Activated CD4-positive, alpha-beta memory T cell treated with anti-CD3 and anti-CD28 coated beads, Interleukin-2, amount 10 ng/mL, durations not matched to agents 7 days and 5 days (primary cell): ENCODE results near the gene ATXN10. TPM values are rescaled to one million over a fixed set of nuclear protein-coding genes. Genes with fewer than 3 reads are reported as not detected.

ENCODE experiments used
- CTCF ChIA-PET: fragments of 350-600 bp; sonication (Branson Sonifier 250); formaldehyde crosslinking; loops from one replicate; lab custom pipeline; 2021; ENCODE audit warnings: antibody characterized with exemption, inconsistent platforms; lab: Charles Lee
- POLR2A ChIA-PET: fragments of 350-600 bp; sonication (Branson Sonifier 250); formaldehyde crosslinking; loops from one replicate; lab custom pipeline; 2021; ENCODE audit warnings: antibody characterized with exemption; lab: Charles Lee
- DNase-seq: peaks from one replicate; pipeline ENCODE4 v3.0.0-alpha.2; 2020
- H3K27ac Mint-ChIP-seq: one replicate; pipeline ENCODE4 v1.8.0; 2021; ENCODE audit warnings: mild to moderate bottlenecking, mixed read lengths
- H3K27me3 Mint-ChIP-seq: one replicate; pipeline ENCODE4 v1.8.0; 2021; ENCODE audit warnings: mixed read lengths
- H3K36me3 Mint-ChIP-seq: one replicate; pipeline ENCODE4 v1.8.0; 2021; ENCODE audit warnings: low read depth, mixed read lengths
- H3K4me1 Mint-ChIP-seq: one replicate; pipeline ENCODE4 v1.8.0; 2021; ENCODE audit warnings: mixed read lengths
- H3K4me3 Mint-ChIP-seq: one replicate; pipeline ENCODE4 v1.8.0; 2021; ENCODE audit warnings: mild to moderate bottlenecking, mixed read lengths
- H3K9me3 Mint-ChIP-seq: one replicate; pipeline ENCODE4 v1.8.0; 2021; ENCODE audit warnings: mixed read lengths
- total RNA-seq, 2 experiments: library from RNA; stranded (reverse); gene quantifications; one replicate each; pipeline ENCODE4 v1.2.3, GENCODE V29; 2021

The ATXN10 gene
- total RNA-seq, 2 experiments from 2014 or later: 84.5 to 92.6 TPM

DNA sequence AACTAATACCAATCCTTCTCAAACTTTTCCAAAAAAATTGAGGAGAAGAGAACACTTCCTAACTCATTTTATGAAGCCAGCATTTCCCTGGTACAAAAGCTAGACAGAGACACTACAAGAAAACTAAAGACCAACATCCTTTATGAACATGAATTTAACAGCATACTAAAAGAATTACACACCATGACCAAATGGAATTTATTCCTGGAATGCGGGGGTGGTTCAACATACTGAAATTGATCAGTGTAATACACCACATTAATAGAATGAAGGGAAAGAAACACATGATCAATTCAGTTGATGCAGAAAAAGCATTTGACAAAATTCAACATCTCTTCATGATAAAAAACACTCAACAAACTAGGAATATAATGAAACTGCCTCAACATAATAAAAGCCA lies 157.2 kb downstream of the ATXN10 start:
- no peaks in the 10 kb centered on the region for H3K27me3 Mint-ChIP-seq
- ChIA-PET CTCF (no interaction called here), POLR2A (no interaction called here)
- H3K4me3 Mint-ChIP-seq: no peak overlapping the region
- no peaks in the 10 kb centered on the region for H3K4me1 Mint-ChIP-seq
- H3K36me3 Mint-ChIP-seq: peaks cover 14% of the 10 kb centered on the region
- DNase-seq: no peak
- H3K9me3 Mint-ChIP-seq: peaks cover 2% of the 10 kb centered on the region
- no peak overlapping the region for H3K27ac Mint-ChIP-seq

GRCh38 chr22:45830531-45831245 lies 159.1 kb downstream of the ATXN10 start:
- Mint-ChIP-seq H3K36me3 (peaks cover 5% of the 10 kb centered on the region), H3K27ac (no peak overlapping the region), H3K4me3 (no peak overlapping the region), H3K9me3 (no peaks in the 10 kb centered on the region), H3K4me1 (no peaks in the 10 kb centered on the region), H3K27me3 (no peaks in the 10 kb centered on the region)
- no peak for DNase-seq
- ChIA-PET CTCF (no interaction called here), POLR2A (no interaction called here)

GRCh38 chr22:45831394-45831793 lies 159.8 kb downstream of the ATXN10 start:
- Mint-ChIP-seq H3K27me3 (no peaks in the 10 kb centered on the region), H3K4me3 (no peak overlapping the region), H3K9me3 (no peaks in the 10 kb centered on the region), H3K27ac (no peak overlapping the region), H3K4me1 (no peaks in the 10 kb centered on the region), H3K36me3 (no peaks in the 10 kb centered on the region)
- POLR2A ChIA-PET: no interaction called here
- CTCF ChIA-PET: interaction anchor here (1.2 kb wide), 1 partner anchor 32 kb away, joined by 3 read pairs; no protein-coding TSS in a partner anchor
- no peak for DNase-seq

DNA sequence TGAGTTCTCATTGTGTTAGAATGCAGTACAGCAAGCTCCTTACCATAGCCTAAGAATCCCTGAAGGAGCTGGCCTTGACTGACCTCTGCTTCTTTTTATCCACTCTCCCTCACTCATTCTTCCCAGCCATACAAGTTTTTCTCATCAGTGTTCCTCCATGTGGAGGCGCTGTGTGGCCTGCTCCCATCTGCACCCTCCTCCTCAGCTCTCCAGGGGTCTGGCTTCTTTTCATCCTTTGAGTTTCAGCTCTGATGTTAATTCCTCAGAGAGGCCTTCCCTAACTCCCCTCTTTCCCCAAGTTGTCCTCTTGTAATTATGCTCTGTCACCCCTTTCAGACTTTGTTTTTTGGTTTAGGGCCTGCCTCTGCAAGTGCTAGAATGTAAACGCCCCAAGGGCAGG lies 160.5 kb downstream of the ATXN10 start:
- H3K9me3 Mint-ChIP-seq: no peaks in the 10 kb centered on the region
- no peaks in the 10 kb centered on the region for H3K4me1 Mint-ChIP-seq
- no peaks in the 10 kb centered on the region for H3K36me3 Mint-ChIP-seq
- H3K27ac Mint-ChIP-seq: no peak overlapping the region
- DNase-seq: no peak
- CTCF ChIA-PET: interaction anchor here (1.2 kb wide), 1 partner anchor 31 kb away, joined by 3 read pairs; no protein-coding TSS in a partner anchor
- POLR2A ChIA-PET: no interaction called here
- no peak overlapping the region for H3K4me3 Mint-ChIP-seq
- no peaks in the 10 kb centered on the region for H3K27me3 Mint-ChIP-seq

- POLR2A ChIA-PET: no interaction called here
- H3K27ac Mint-ChIP-seq: no peak overlapping the region
- CTCF ChIA-PET: no interaction called here
- H3K9me3 Mint-ChIP-seq: no peaks in the 10 kb centered on the region
- no peaks in the 10 kb centered on the region for H3K36me3 Mint-ChIP-seq
- H3K27me3 Mint-ChIP-seq: no peaks in the 10 kb centered on the region
- no peak for DNase-seq
- H3K4me1 Mint-ChIP-seq: no peaks in the 10 kb centered on the region
- no peak overlapping the region for H3K4me3 Mint-ChIP-seq
These were observed 161.4 kb downstream of the ATXN10 start for GRCh38 chr22:45832959-45833580.

DNA sequence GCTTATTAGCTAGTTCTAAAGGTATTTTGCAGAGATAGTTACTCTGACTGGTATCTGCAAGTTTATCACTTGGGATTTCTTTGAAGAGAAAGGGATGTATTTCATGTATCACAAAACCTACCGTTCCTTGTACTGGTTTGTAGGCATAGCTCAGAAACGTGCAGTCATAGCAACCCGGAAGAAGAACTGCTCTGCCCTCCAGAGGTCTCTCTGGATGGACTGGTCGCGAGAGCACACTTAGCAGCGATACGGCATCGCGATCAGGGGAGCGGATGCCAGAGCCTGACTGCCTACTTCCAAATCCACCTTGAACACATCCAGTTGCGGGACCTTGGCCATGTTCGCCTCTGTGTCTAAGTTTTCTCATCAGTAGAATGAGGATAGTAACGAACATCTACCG lies 162.0 kb downstream of the ATXN10 start:
- Mint-ChIP-seq H3K27ac (no peak overlapping the region), H3K27me3 (no peaks in the 10 kb centered on the region), H3K4me1 (no peaks in the 10 kb centered on the region), H3K36me3 (no peaks in the 10 kb centered on the region), H3K9me3 (no peaks in the 10 kb centered on the region), H3K4me3 (no peak overlapping the region)
- CTCF ChIA-PET: no interaction called here
- no peak for DNase-seq
- POLR2A ChIA-PET: no interaction called here

- DNase-seq: no peak
- Mint-ChIP-seq H3K4me1 (no peaks in the 10 kb centered on the region), H3K27me3 (no peaks in the 10 kb centered on the region), H3K9me3 (no peaks in the 10 kb centered on the region), H3K4me3 (no peak overlapping the region), H3K36me3 (no peaks in the 10 kb centered on the region), H3K27ac (no peak overlapping the region)
- ChIA-PET POLR2A (no interaction called here), CTCF (no interaction called here)
These were observed 162.6 kb downstream of the ATXN10 start for GRCh38 chr22:45834241-45834640.

GRCh38 chr22:45834795-45835194 lies 163.2 kb downstream of the ATXN10 start:
- no peak overlapping the region for H3K4me3 Mint-ChIP-seq
- CTCF ChIA-PET: no interaction called here
- H3K4me1 Mint-ChIP-seq: no peaks in the 10 kb centered on the region
- H3K27ac Mint-ChIP-seq: no peak overlapping the region
- no peaks in the 10 kb centered on the region for H3K9me3 Mint-ChIP-seq
- no peaks in the 10 kb centered on the region for H3K27me3 Mint-ChIP-seq
- POLR2A ChIA-PET: no interaction called here
- H3K36me3 Mint-ChIP-seq: no peaks in the 10 kb centered on the region
- DNase-seq: no peak

DNA sequence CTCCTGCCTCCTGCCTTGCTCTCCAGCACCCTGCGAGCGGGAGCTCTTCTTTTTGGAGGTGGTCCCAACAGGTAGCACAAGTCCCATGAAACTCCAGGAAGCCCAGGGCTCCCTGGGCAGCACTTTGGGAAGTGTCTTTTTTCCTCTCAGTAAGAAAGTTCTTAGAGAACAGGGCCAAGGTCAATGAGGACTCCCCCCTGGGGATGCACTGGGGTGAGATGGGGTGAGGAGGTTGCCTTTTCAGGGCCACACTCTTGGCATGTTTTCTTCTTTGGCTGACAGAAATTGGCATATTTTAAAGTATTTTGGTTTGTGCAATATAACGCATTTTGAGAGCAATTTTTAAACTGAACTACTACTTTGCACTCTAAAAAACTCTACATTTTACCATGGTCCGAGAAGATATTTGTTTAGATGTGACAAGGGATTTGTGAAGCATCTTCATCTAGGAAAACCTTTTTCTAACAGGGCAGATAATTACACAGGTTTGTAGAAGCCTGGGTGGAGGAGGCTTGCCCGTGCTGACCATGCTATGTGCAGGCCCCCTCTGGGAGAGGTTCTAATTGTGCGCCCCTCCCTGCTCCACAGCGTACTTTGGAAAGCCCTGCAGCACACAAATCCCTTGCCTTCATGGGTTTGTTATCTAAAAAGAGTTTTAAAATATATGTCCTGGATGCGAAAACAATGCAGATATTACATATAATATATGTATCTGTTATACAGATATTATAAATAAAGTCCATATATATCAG lies 165.0 kb downstream of the ATXN10 start:
- ChIA-PET POLR2A (no interaction called here), CTCF (no interaction called here)
- Mint-ChIP-seq H3K27ac (no peak overlapping the region), H3K9me3 (no peaks in the 10 kb centered on the region), H3K36me3 (no peaks in the 10 kb centered on the region), H3K4me1 (no peaks in the 10 kb centered on the region), H3K4me3 (no peak overlapping the region), H3K27me3 (no peaks in the 10 kb centered on the region)
- no peak for DNase-seq

DNA sequence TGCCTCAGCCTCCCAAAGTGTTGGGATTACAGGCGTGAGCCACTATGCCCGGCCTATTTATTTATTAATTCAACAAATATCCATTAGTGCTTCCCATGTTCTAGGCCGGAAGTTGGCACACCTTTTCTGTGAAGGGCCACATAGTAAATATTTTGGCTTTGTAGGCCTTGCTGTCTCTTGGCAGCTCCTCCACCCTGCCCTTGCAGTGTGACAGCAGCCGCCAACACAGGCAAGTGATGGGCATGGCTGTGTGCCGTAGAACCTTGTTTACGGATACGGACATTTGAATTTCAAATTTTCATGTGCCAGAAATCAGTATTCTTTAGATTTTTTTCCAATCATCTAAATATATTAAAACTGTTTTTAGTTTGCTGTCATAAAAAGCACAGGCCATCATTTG lies 165.9 kb downstream of the ATXN10 start:
- Mint-ChIP-seq H3K9me3 (no peaks in the 10 kb centered on the region), H3K4me3 (no peak overlapping the region), H3K4me1 (no peaks in the 10 kb centered on the region), H3K27ac (no peak overlapping the region), H3K36me3 (no peaks in the 10 kb centered on the region), H3K27me3 (no peaks in the 10 kb centered on the region)
- ChIA-PET POLR2A (no interaction called here), CTCF (no interaction called here)
- DNase-seq: no peak

- Mint-ChIP-seq H3K27ac (no peak overlapping the region), H3K4me1 (peaks cover under 1% of the 10 kb centered on the region), H3K4me3 (no peak overlapping the region), H3K36me3 (no peaks in the 10 kb centered on the region), H3K9me3 (no peaks in the 10 kb centered on the region), H3K27me3 (no peaks in the 10 kb centered on the region)
- ChIA-PET CTCF (no interaction called here), POLR2A (no interaction called here)
- DNase-seq: no peak
These were observed 166.8 kb downstream of the ATXN10 start for GRCh38 chr22:45838305-45838887.

- no peaks in the 10 kb centered on the region for H3K27me3 Mint-ChIP-seq
- H3K4me1 Mint-ChIP-seq: peaks cover 4% of the 10 kb centered on the region
- no peak overlapping the region for H3K4me3 Mint-ChIP-seq
- no peak overlapping the region for H3K27ac Mint-ChIP-seq
- no peak for DNase-seq
- no peaks in the 10 kb centered on the region for H3K9me3 Mint-ChIP-seq
- peaks cover 18% of the 10 kb centered on the region for H3K36me3 Mint-ChIP-seq
- CTCF ChIA-PET: interaction anchor here (1.7 kb wide), 1 partner anchor 23 kb away, joined by 4 read pairs; no protein-coding TSS in a partner anchor
- POLR2A ChIA-PET: no interaction called here
These were observed 168.8 kb downstream of the ATXN10 start for GRCh38 chr22:45840483-45840882.

DNA sequence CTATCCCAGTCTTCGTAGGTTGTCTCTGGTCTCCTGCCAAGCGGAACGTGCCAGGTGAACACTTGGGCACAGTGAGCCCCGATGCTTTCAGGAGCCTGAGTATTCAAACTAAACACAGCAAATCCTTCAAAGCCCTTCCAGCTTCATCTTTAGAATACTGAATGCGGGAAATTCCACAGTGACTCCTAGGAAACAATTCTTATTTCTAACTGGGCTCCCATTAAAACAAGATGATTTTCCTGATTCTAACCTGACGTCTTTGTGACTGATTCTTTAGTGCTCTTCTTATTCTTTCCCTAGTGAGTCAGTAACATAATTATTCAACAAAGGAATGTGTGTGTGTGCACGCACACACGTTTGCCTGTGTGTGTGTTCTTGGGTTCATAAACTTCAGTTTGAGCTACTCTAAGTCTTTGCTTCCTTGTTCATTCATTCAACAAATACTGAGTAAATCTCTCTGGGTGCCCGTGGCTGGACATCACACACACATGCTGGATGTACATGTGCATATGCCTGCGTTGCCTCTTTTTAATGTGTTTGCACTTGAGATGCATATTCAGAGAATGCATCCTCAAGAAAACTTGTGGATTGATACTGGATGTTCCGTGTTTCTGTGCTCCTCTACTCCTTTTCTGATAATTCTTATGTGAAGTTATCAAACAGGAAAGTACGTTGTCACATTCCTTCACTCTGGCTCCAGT lies 170.8 kb downstream of the ATXN10 start:
- no peak for DNase-seq
- POLR2A ChIA-PET: no interaction called here
- Mint-ChIP-seq H3K27ac (no peak overlapping the region), H3K4me1 (peaks cover 4% of the 10 kb centered on the region), H3K36me3 (peaks cover 18% of the 10 kb centered on the region), H3K9me3 (no peaks in the 10 kb centered on the region), H3K27me3 (no peaks in the 10 kb centered on the region), H3K4me3 (no peak overlapping the region)
- CTCF ChIA-PET: no interaction called here
